HG03565 (cell line): ENCODE measurements around the gene LYPLA2.
"Not testable (repeated sequence)": the region's sequence is repeated elsewhere in the genome, so short reads cannot be mapped to it uniquely, and the experiment has no call there.

ENCODE experiments used
- ATAC-seq: cut with Tn5 transposase; IDR thresholded peaks from one replicate; pipeline ENCODE4 v1.9.1; 2021; ENCODE audit warnings: mild to moderate bottlenecking, moderate library complexity; ENCODE audit not compliant: unreplicated experiment

The LYPLA2 gene

GRCh38 chr1:23799570-23800399 lies 8.8 kb downstream of the LYPLA2 start:
- no peak for ATAC-seq

- peak; percentile 71 for ATAC-seq
Observed at GRCh38 chr1:23800400-23801337, 9.7 kb downstream of the LYPLA2 start, which contains the start of gene GALE. Gene GALE (minus strand): TSS chr1:23800754. CDS start chr1:23799007, 1,747 bp downstream.

GRCh38 chr1:23801338-23801748 lies 10.4 kb downstream of the LYPLA2 start:
- ATAC-seq: no peak

- ATAC-seq: no peak
Observed at GRCh38 chr1:23801876-23802275, 10.9 kb downstream of the LYPLA2 start.

- ATAC-seq: not testable (repeated sequence)
Observed at GRCh38 chr1:23802809-23803342, 11.9 kb downstream of the LYPLA2 start.

- no peak for ATAC-seq
Observed at GRCh38 chr1:23803674-23804073, 12.7 kb downstream of the LYPLA2 start.

- no peak for ATAC-seq
Observed at GRCh38 chr1:23804183-23804835, 13.4 kb downstream of the LYPLA2 start.

GRCh38 chr1:23805025-23805424 lies 14.1 kb downstream of the LYPLA2 start:
- no peak for ATAC-seq

- ATAC-seq: no peak
Observed at GRCh38 chr1:23806280-23806679, 15.3 kb downstream of the LYPLA2 start.

GRCh38 chr1:23807453-23807852 lies 16.5 kb downstream of the LYPLA2 start:
- no peak for ATAC-seq

- no peak for ATAC-seq
Observed at GRCh38 chr1:23809751-23810171, 18.8 kb downstream of the LYPLA2 start.

GRCh38 chr1:23810818-23811540 lies 20.0 kb downstream of the LYPLA2 start:
- ATAC-seq: no peak

- ATAC-seq: no peak
Observed at GRCh38 chr1:23814016-23814415, 23.1 kb downstream of the LYPLA2 start.

- no peak for ATAC-seq
Observed at GRCh38 chr1:23816361-23816760, 25.4 kb downstream of the LYPLA2 start.

GRCh38 chr1:23816906-23817305 lies 26.0 kb downstream of the LYPLA2 start:
- no peak for ATAC-seq

GRCh38 chr1:23817633-23818032 lies 26.7 kb downstream of the LYPLA2 start:
- no peak for ATAC-seq

GRCh38 chr1:23823767-23824166 lies 32.8 kb downstream of the LYPLA2 start:
- ATAC-seq: no peak

- no peak for ATAC-seq
Observed at GRCh38 chr1:23824711-23825075, 33.7 kb downstream of the LYPLA2 start.

- ATAC-seq: peak; percentile 62
Observed at GRCh38 chr1:23825076-23825761, 34.3 kb downstream of the LYPLA2 start, which contains the start of gene HMGCL. Gene HMGCL (minus strand): TSS chr1:23825429. CDS start chr1:23825415, 14 bp downstream.
